Uterus (tissue), 2 donors: ENCODE data around the gene IRGQ.

ENCODE experiments used
- POLR2A ChIP-seq, 2 donors: fragments of 450-650 bp; IDR thresholded peaks; one replicate each; pipeline ENCODE4 v1.6.1; 2016; ENCODE audit warnings: antibody characterized with exemption in 2 of 2, mild to moderate bottlenecking in 1 of 2, moderate library complexity in 1 of 2
- TF ChIP-seq, protein P1 (sequence below), 4 experiments: fragments of 200-600 bp in 2 of 4; fragments of 450-650 bp in 2 of 4; sonication (generic) in 2 of 4; IDR thresholded peaks; one replicate each; pipeline ENCODE4 v1.5.1; 2016 to 2019; ENCODE audit warnings: antibody characterized with exemption in 4 of 4, mild to moderate bottlenecking in 2 of 4, moderate library complexity in 1 of 4

DNA sequence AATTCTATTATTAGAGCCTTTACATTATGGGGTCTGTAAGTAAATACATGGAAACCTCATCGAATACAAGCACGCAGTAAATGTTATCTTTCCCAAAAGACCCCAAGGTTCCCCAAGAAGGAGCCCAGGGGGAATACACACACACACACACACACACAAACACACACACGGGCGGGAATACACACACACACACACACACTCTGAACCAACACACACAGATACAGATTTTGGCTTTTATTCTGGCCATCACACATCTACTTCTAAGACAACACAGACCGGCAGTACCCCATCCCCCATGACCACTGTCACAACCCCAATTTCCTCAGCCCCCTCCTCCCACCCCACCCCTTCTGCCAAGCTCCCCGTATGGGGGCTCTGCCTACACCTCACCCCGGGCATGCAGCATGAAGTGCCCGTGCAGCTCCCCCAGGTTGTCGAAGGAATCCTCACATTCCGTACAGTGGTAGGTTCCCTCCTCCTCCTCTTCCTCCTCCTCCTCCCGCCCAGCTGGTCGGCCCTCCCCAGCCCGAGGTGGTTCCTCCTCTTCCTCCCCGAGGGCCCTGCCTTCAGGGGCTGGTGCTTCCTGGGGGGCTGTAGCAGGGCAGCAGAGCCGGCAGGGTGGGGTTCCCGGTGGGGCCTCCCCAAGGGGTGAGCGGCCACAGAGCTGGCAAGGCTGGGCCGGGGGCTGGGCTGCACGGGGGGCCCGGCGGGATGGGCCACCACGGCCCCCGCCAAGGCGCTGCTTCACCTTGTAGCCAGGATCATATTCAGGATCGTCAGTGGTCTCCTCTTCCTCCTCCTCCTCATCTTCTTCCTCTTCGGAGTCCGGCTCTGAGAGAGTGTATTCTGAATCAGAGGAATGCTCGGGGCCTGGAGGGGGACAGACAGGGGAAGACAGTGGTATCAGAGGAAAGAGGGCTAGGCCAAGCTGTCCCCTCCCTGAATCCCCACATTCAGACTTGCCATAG lies 11.6 kb upstream of the IRGQ start:
- TF ChIP-seq, protein P1, sequence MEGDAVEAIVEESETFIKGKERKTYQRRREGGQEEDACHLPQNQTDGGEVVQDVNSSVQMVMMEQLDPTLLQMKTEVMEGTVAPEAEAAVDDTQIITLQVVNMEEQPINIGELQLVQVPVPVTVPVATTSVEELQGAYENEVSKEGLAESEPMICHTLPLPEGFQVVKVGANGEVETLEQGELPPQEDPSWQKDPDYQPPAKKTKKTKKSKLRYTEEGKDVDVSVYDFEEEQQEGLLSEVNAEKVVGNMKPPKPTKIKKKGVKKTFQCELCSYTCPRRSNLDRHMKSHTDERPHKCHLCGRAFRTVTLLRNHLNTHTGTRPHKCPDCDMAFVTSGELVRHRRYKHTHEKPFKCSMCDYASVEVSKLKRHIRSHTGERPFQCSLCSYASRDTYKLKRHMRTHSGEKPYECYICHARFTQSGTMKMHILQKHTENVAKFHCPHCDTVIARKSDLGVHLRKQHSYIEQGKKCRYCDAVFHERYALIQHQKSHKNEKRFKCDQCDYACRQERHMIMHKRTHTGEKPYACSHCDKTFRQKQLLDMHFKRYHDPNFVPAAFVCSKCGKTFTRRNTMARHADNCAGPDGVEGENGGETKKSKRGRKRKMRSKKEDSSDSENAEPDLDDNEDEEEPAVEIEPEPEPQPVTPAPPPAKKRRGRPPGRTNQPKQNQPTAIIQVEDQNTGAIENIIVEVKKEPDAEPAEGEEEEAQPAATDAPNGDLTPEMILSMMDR (IDR thresholded peaks at IDR 0.05) = no peak
- TF ChIP-seq POLR2A (IDR thresholded peaks at IDR 0.05) = no peak
